ENCODE results near the gene CA10.
A peak's percentile ranks its signal among the peaks of the same experiment; 100 is the strongest.

CA10 gene

GRCh38 chr17:51813140-51813783 is 345.3 kb downstream of the CA10 start:
- DNase-seq, result no peak

GRCh38 chr17:51807460-51807859 is 351.1 kb downstream of the CA10 start:
- DNase-seq, result no peak

- no peak for DNase-seq
Observed at GRCh38 chr17:51805765-51806164, 352.7 kb downstream of the CA10 start.

DNA sequence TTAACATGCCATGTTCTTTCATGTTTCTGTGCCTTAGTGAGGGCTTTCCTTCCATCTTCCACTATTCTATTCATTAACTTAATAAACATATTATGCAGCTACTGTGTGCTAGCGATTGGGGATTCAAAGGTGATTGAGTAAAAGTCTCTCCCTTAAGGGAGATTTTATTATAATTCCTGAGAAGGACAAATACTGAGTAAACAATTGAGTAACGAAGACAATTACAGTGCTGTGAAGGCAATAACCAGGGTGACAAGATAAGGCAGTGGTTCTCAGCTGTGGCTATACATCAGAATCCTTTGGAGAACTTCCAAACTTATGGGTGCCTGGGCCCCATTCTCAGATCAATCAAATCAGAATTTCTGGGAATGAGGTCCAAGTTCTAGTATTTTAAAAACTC is 353.3 kb downstream of the CA10 start:
- DNase-seq, result no peak

DNA sequence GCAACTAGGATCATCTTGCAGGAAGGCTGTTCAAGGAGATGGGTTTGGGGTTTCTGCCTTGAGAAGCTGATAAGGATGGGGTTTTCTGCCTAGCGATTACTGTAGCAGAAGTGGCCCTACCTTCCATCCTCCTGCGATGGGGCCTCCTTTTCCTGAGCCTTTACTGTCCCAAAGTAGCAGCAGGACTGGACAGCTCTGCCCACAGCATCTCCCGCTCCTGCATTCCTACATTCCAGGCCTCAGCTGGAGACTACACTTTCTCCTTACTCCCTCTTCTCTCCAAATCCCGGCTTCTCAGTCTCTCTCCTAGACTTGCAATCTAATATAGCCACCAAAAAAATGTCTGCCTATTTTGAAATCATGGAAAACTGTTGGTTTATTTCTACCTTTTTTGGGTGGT is 355.4 kb downstream of the CA10 start:
- DNase-seq, result no peak

GRCh38 chr17:51802544-51802943 is 356.0 kb downstream of the CA10 start:
- no peak for DNase-seq

DNA sequence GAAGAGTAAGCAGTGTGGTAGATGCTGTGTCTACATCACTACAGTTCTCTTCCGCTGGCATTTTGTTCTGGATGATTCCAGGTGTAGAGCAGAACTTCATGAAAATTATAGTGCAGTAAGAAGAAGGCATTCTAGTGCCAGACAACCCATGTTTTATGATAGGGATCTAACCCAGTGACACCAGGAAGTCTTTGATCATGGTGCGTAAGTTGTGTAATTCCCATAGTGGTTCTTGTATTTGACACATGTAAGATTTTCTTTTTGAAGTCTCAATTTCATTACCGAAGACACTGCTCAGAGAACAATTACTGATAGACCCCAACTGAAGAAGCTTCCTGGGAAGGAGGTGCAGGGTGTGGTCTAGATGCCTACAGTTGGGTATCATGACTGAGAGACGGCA is 356.9 kb downstream of the CA10 start:
- DNase-seq, result no peak

- DNase-seq, result no peak
Observed at GRCh38 chr17:51799981-51800380, 358.5 kb downstream of the CA10 start.

DNA sequence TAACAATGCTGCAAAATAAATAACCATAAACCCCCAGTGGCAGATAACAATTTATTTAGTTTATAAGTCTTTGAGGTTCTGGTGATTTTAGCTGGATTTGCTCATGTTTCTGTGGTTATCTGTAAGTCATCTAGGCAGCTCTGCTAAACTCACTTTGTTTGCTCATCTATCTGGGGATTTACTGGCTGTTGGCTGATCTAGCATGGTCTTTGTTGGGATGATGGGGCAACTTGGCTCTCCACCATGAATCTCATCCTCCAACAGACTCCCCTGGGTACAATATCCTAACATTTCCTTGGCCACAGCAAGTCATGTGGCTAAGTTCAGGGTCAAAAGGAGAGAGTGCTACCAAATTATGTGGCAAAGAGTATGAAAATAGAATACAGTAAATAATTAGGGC is 359.3 kb downstream of the CA10 start:
- no peak for DNase-seq

GRCh38 chr17:51797150-51797549 is 361.4 kb downstream of the CA10 start:
- DNase-seq, result no peak

DNA sequence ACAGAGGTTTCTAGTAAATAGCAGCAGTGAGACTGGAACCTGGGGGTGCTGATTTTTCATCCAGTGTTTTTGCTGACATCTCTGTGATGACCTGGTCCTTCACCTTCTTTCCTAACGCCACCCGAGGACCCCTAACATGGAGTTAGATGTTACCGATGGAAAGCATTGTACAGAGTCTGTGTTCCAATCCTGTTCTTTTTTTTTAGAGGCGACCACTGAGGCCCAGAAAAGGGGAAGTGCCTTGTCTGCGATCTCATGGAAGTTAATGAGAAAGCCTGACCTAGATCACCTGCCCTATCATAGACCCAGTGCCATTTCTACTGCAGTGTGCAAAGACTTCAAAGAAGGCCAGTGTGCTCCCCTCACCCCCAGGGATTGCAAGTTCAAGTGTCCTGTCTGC is 362.5 kb downstream of the CA10 start:
- DNase-seq, result no peak

DNA sequence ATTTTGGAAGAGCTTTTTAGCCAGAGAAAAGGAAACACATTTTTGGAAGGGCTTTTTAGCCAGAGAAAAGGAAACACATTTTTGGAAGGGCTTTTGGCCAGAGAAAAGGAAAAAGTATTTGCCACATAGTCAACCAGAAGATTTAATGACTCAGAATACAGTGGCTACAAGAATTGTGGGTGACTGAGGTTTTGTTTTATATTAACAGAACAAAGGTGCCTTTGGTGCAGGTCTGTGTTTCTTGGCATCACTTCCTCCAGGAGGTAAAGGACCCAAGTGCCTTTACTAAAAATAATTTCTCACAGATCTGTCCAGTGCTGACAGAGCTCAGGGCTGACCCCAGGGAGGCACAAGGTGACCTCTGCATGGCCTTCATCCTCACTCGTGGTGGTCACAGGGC is 363.1 kb downstream of the CA10 start:
- DNase-seq, result no peak

GRCh38 chr17:51794466-51794865 is 364.0 kb downstream of the CA10 start:
- DNase-seq, result no peak

GRCh38 chr17:51793686-51794085 is 364.8 kb downstream of the CA10 start:
- no peak for DNase-seq

- DNase-seq, result no peak
Observed at GRCh38 chr17:51778842-51779241, 379.7 kb downstream of the CA10 start.

DNA sequence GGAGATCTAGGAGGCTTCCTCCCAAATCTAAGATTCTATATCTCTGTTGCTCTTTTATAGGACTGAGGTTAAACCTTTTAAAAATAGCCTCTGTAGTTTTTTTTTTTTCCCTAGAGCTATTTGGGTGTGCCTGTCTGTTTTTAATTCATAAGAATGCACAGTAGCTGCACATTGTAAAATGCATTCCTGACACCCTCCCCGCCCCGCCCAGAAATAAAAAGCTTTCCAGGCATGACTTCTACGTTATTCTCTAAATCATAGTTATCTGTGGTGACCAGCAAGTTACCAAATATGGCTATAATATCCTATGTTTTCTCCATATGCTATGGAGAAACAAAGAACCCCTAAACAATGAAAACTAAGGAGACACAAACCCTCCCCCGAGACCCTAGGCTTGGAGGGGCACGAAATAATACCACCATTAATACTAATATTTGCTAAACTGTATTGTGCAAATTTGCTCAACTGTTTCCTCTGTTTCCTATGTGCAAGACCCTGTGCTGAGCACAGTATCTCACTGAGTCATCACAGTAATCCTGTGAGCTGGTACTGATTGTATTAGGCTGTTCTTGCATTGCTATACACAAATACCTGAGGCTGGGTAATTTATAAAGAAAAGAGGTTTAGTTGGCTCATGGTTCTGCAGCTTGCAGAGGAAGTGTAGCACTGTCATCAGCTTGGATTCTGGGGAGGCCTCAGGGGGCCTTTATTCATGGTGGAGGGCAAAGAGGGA is 388.3 kb downstream of the CA10 start:
- DNase-seq, result no peak

GRCh38 chr17:51769231-51769630 is 389.3 kb downstream of the CA10 start:
- DNase-seq, result no peak

GRCh38 chr17:51768706-51769105 is 389.8 kb downstream of the CA10 start:
- DNase-seq, result peak in 1 of 2 donors; percentile 5

GRCh38 chr17:51767287-51767686 is 391.2 kb downstream of the CA10 start:
- no peak for DNase-seq

GRCh38 chr17:51765282-51766135 is 393.0 kb downstream of the CA10 start:
- no peak for DNase-seq

DNA sequence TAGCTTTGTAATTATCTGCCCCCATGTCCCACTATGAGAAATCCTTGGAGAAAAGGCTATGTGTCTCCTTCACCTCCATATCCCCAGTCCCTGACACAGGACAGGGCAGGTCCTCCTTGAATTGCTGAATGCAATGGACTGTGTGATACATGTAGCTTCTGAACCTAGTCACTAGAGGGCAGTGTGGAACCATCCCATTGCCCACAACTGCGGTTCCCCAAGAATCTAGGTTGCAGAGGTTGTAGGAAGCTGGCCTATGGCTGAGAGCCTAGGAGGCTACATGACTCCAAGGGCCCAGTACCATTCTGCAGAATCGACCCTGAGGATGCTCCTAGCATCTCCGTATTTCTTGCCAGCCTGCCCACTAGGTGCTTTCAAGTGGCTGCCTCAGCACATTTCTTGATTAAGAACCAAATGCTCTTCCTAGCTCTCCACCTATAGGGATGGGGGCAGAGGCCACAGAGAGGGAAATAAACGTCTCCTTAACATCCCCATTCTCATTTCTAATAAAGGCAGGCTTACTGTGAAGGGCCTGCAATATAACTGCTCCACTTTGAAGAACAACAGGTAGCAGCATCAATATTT is 394.0 kb downstream of the CA10 start:
- peak; percentile 34 to 57 for DNase-seq

DNA sequence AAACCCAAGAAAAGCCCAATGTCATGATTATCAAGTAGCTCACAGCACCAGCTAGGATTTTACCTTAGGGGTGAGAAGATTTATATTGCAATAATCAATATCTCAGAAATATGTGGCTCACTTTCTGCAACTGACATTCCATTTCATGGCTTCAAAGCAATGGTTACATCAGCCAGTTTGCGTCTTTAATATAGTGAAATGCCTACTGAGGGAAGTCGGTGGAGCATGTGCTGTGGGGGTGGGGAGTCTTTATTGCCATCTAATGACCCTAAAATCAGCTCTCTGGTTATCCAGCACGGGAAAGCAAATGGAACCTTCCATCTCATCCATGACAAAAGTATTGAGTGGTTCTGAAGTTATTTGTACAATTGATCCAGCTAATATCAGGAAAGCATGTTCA is 395.5 kb downstream of the CA10 start:
- DNase-seq, result no peak

- DNase-seq, result no peak
Observed at GRCh38 chr17:51761105-51761504, 397.4 kb downstream of the CA10 start.

Measured in hippocampal formation (tissue), 2 donors.